Esophagus squamous epithelium (tissue), 5 donors: Measurements from ENCODE around the gene PCARE. TPM values are rescaled to one million over a fixed set of nuclear protein-coding genes. Genes with fewer than 3 reads are reported as not detected.

Experiments used
- DNase-seq: peaks from one replicate; lab custom pipeline; 2025; lab: John Stamatoyannopoulos, UW
- H3K27ac ChIP-seq, 4 donors: fragments of 200-600 bp; sonication (generic); one replicate each; pipeline ENCODE4 v1.5.1; 2016 to 2019; ENCODE audit warnings: mild to moderate bottlenecking in 1 of 4
- H3K27me3 ChIP-seq, 4 donors: fragments of 200-600 bp; sonication (generic); 1 replicate in 3 of 4; 2 replicates in 1 of 4; pipeline versions ENCODE4 v1.5.1 to v1.6.0; 2017 to 2021; ENCODE audit warnings: antibody characterized with exemption in 1 of 4
- H3K36me3 ChIP-seq, 3 donors: fragments of 200-600 bp; sonication (generic); one replicate each; pipeline ENCODE4 v1.5.1; 2016 to 2019
- H3K4me1 ChIP-seq, 3 donors: fragments of 200-600 bp; sonication (generic); one replicate each; pipeline ENCODE4 v1.5.1; 2017 to 2019
- H3K4me3 ChIP-seq, 4 donors: fragments of 200-600 bp; sonication (generic); 1 replicate in 3 of 4; 2 replicates in 1 of 4; pipeline ENCODE4 v1.5.1; 2016 to 2019; ENCODE audit warnings: mild to moderate bottlenecking in 2 of 4, moderate library complexity in 1 of 4
- H3K9me3 ChIP-seq, 3 donors: fragments of 200-600 bp; sonication (generic); one replicate each; pipeline ENCODE4 v1.5.1; 2016 to 2019
- CTCF ChIP-seq, 6 experiments: fragments of 450-650 bp in 4 of 6; fragments of 200-600 bp in 2 of 6; sonication (generic) in 2 of 6; IDR thresholded peaks; one replicate each; pipeline ENCODE4 v1.5.1; 2016 to 2019; ENCODE audit warnings: antibody characterized with exemption in 6 of 6, mild to moderate bottlenecking in 4 of 6, moderate library complexity in 4 of 6
- POLR2A ChIP-seq, 4 donors: fragments of 450-650 bp; IDR thresholded peaks; one replicate each; pipeline ENCODE4 v1.6.1; 2017; ENCODE audit warnings: antibody characterized with exemption in 4 of 4, mild to moderate bottlenecking in 4 of 4, moderate library complexity in 3 of 4
- WGBS, 2 donors: methylation state at CpG; one replicate each; pipeline ENCODE4 v1.1.5; 2018; 5-methylcytosine and 5-hydroxymethylcytosine counted together
- intact Hi-C: fragments of 100-400 bp; cut with DNase I; formaldehyde crosslinking; loops from one replicate; pipeline ENCODE4 v1.15.0; 2022
- total RNA-seq, 4 donors: library from RNA; depleted of rRNA; stranded (reverse); fragments of >200 nt; gene quantifications; one replicate each; pipeline ENCODE4 v1.1.0, GENCODE V29; 2016
- donor health status: DM: yes; HTN: yes; CAD: no.

PCARE gene
- total RNA-seq, 4 donors from 2014 or later = 0.04 TPM; not detected in 3

GRCh38 chr2:29033656-29034055, 40.7 kb downstream of the PCARE start:
- no peaks in the 10 kb centered on the region for H3K9me3 ChIP-seq
- 71% methylated on average over 1 of the region's 6 CpGs; no CpG with 5 or more reads in 1 of the 2 donors for WGBS, 2 donors
- H3K4me3 ChIP-seq = no peak overlapping the region
- no peaks in the 10 kb centered on the region for H3K36me3 ChIP-seq
- TF ChIP-seq CTCF (IDR thresholded peaks at IDR 0.05) = no peak
- no peak for TF ChIP-seq POLR2A (IDR thresholded peaks at IDR 0.05)
- H3K27ac ChIP-seq = no peak overlapping the region
- H3K4me1 ChIP-seq = no peaks in the 10 kb centered on the region
- DNase-seq = no peak
- no peaks in the 10 kb centered on the region for H3K27me3 ChIP-seq
- intact Hi-C loops = no loop called here

- no peak for DNase-seq
- no peaks in the 10 kb centered on the region for H3K9me3 ChIP-seq
- no peaks in the 10 kb centered on the region for H3K4me1 ChIP-seq
- WGBS, 2 donors = 19% methylated on average over 2 of the region's 2 CpGs; no CpG with 5 or more reads in 1 of the 2 donors
- no peaks in the 10 kb centered on the region for H3K27me3 ChIP-seq
- TF ChIP-seq CTCF (IDR thresholded peaks at IDR 0.05) = no peak
- no peak for TF ChIP-seq POLR2A (IDR thresholded peaks at IDR 0.05)
- intact Hi-C loops = no loop called here
- H3K4me3 ChIP-seq = no peak overlapping the region
- H3K27ac ChIP-seq = no peak overlapping the region
- H3K36me3 ChIP-seq = no peaks in the 10 kb centered on the region
Measured at GRCh38 chr2:29033172-29033571, 41.2 kb downstream of the PCARE start.

GRCh38 chr2:29032189-29032588, 42.1 kb downstream of the PCARE start:
- Histone ChIP-seq H3K27me3 (no peaks in the 10 kb centered on the region), H3K27ac (no peak overlapping the region), H3K4me1 (no peaks in the 10 kb centered on the region), H3K4me3 (no peak overlapping the region), H3K9me3 (no peaks in the 10 kb centered on the region), H3K36me3 (no peaks in the 10 kb centered on the region)
- 91 to 98% methylated on average over 5 of the region's 5 CpGs for WGBS, 2 donors
- intact Hi-C loops = no loop called here
- TF ChIP-seq CTCF (IDR thresholded peaks at IDR 0.05) (no peak), POLR2A (IDR thresholded peaks at IDR 0.05) (no peak)
- DNase-seq = no peak

- no peaks in the 10 kb centered on the region for H3K27me3 ChIP-seq
- DNase-seq = no peak
- no peak overlapping the region for H3K27ac ChIP-seq
- TF ChIP-seq POLR2A (IDR thresholded peaks at IDR 0.05) = no peak
- TF ChIP-seq CTCF (IDR thresholded peaks at IDR 0.05) = no peak
- H3K4me3 ChIP-seq = no peak overlapping the region
- H3K36me3 ChIP-seq = no peaks in the 10 kb centered on the region
- no peaks in the 10 kb centered on the region for H3K9me3 ChIP-seq
- intact Hi-C loops = no loop called here
- peaks cover 0 to 9% (median 0%) of the 10 kb centered on the region in 3 donors for H3K4me1 ChIP-seq
Measured at GRCh38 chr2:29031046-29031445, 43.3 kb downstream of the PCARE start.

GRCh38 chr2:29025711-29026110, 48.6 kb downstream of the PCARE start:
- intact Hi-C loops = no loop called here
- H3K27me3 ChIP-seq = no peaks in the 10 kb centered on the region
- no peak for TF ChIP-seq CTCF (IDR thresholded peaks at IDR 0.05)
- TF ChIP-seq POLR2A (IDR thresholded peaks at IDR 0.05) = no peak
- no peaks in the 10 kb centered on the region for H3K9me3 ChIP-seq
- WGBS, 2 donors = 79% methylated on average over 2 of the region's 3 CpGs
- no peaks in the 10 kb centered on the region for H3K36me3 ChIP-seq
- H3K4me1 ChIP-seq = peaks cover 0 to 10% (median 0%) of the 10 kb centered on the region in 3 donors
- DNase-seq = no peak
- H3K27ac ChIP-seq = no peak overlapping the region
- H3K4me3 ChIP-seq = no peak overlapping the region
